ENCODE measurements around the gene NTNG1.

NTNG1 gene

GRCh38 chr1:107262467-107263286 is 121.8 kb downstream of the NTNG1 start:
- H3K4me2 ChIP-seq (ENCODE audit: low read length) = no peak overlapping the region
- no peak overlapping the region for H2AFZ ChIP-seq
- no peaks in the 10 kb centered on the region for H3K27me3 ChIP-seq (ENCODE audit: control insufficient read depth, insufficient read depth, low read length)
- no peak overlapping the region for H3K9ac ChIP-seq
- H3K79me2 ChIP-seq = no peaks in the 10 kb centered on the region
- H3K4me1 ChIP-seq = no peaks in the 10 kb centered on the region
- H3K36me3 ChIP-seq (ENCODE audit: control insufficient read depth, insufficient read depth, low read length) = no peaks in the 10 kb centered on the region
- no peak overlapping the region for H3K27ac ChIP-seq
- TF ChIP-seq, protein P1, sequence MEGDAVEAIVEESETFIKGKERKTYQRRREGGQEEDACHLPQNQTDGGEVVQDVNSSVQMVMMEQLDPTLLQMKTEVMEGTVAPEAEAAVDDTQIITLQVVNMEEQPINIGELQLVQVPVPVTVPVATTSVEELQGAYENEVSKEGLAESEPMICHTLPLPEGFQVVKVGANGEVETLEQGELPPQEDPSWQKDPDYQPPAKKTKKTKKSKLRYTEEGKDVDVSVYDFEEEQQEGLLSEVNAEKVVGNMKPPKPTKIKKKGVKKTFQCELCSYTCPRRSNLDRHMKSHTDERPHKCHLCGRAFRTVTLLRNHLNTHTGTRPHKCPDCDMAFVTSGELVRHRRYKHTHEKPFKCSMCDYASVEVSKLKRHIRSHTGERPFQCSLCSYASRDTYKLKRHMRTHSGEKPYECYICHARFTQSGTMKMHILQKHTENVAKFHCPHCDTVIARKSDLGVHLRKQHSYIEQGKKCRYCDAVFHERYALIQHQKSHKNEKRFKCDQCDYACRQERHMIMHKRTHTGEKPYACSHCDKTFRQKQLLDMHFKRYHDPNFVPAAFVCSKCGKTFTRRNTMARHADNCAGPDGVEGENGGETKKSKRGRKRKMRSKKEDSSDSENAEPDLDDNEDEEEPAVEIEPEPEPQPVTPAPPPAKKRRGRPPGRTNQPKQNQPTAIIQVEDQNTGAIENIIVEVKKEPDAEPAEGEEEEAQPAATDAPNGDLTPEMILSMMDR (IDR thresholded peaks at IDR 0.05) = no peak
- no peak overlapping the region for H3K4me3 ChIP-seq (ENCODE audit: low read depth, low read length)
- no peaks in the 10 kb centered on the region for H3K9me3 ChIP-seq (ENCODE audit: control insufficient read depth, low read length)

- Histone ChIP-seq H3K9me3 (ENCODE audit: control insufficient read depth, low read length) (no peaks in the 10 kb centered on the region), H3K79me2 (no peaks in the 10 kb centered on the region), H3K36me3 (ENCODE audit: control insufficient read depth, insufficient read depth, low read length) (no peaks in the 10 kb centered on the region), H3K9ac (no peak overlapping the region), H3K4me1 (no peaks in the 10 kb centered on the region), H3K27ac (no peak overlapping the region), H2AFZ (no peak overlapping the region), H3K27me3 (ENCODE audit: control insufficient read depth, insufficient read depth, low read length) (no peaks in the 10 kb centered on the region), H3K4me2 (ENCODE audit: low read length) (no peak overlapping the region), H3K4me3 (ENCODE audit: low read depth, low read length) (no peak overlapping the region)
- TF ChIP-seq, protein P1 (IDR thresholded peaks at IDR 0.05) = no peak
These were observed 122.6 kb downstream of the NTNG1 start for GRCh38 chr1:107263291-107263915.

GRCh38 chr1:107264007-107264406 is 123.2 kb downstream of the NTNG1 start:
- Histone ChIP-seq H3K27me3 (ENCODE audit: control insufficient read depth, insufficient read depth, low read length) (no peaks in the 10 kb centered on the region), H2AFZ (no peak overlapping the region), H3K4me2 (ENCODE audit: low read length) (no peak overlapping the region), H3K9ac (no peak overlapping the region), H3K79me2 (no peaks in the 10 kb centered on the region), H3K9me3 (ENCODE audit: control insufficient read depth, low read length) (no peaks in the 10 kb centered on the region), H3K27ac (no peak overlapping the region), H3K4me3 (ENCODE audit: low read depth, low read length) (no peak overlapping the region), H3K4me1 (no peaks in the 10 kb centered on the region), H3K36me3 (ENCODE audit: control insufficient read depth, insufficient read depth, low read length) (no peaks in the 10 kb centered on the region)
- TF ChIP-seq, protein P1 (IDR thresholded peaks at IDR 0.05) = no peak

DNA sequence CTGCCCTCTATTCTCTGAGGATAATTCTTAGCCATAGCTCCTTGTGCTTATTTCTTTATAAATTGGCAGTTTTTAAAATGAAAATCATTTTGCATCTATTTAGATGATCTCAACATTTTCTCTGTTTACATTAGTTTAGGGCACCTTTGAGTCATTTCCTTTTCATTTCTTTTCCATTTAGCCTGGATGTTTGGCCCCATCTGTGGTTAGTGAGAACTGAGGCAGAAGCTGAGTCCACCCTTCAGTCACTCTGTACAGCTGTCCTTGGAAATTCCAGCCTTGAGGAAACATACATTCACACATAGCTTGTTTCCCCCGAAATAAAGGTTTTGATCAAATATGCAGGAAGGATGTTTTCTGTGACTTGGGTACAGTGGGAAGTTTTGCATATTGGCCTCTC is 123.7 kb downstream of the NTNG1 start:
- Histone ChIP-seq H3K9me3 (ENCODE audit: control insufficient read depth, low read length) (no peaks in the 10 kb centered on the region), H3K4me1 (no peaks in the 10 kb centered on the region), H3K4me2 (ENCODE audit: low read length) (no peak overlapping the region), H3K27ac (no peak overlapping the region), H3K27me3 (ENCODE audit: control insufficient read depth, insufficient read depth, low read length) (no peaks in the 10 kb centered on the region), H3K79me2 (no peaks in the 10 kb centered on the region), H3K4me3 (ENCODE audit: low read depth, low read length) (no peak overlapping the region), H2AFZ (no peak overlapping the region), H3K36me3 (ENCODE audit: control insufficient read depth, insufficient read depth, low read length) (no peaks in the 10 kb centered on the region), H3K9ac (no peak overlapping the region)
- TF ChIP-seq, protein P1 (IDR thresholded peaks at IDR 0.05) = no peak
